Measurements from ENCODE around the gene ZNF467.
A peak's percentile ranks its signal among the peaks of the same experiment; 100 is the strongest.

Gene ZNF467

DNA sequence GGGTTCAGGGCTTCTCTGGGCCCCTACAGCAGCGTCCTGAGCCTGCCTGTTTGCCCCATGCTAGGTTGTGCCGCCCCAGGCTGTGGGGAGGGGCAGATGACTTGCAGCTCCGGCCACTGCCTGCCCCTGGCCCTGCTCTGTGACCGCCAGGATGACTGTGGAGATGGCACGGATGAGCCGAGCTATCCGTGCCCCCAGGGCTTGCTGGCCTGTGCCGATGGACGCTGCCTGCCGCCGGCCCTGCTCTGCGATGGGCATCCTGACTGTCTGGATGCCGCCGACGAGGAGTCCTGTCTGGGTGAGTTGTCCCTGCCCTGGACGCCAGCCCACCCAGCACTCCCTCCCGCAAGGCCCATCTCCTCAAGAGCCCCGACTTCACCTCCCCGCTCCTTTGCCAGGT lies 15.7 kb upstream of the ZNF467 start:
- no peaks in the 10 kb centered on the region for H3K36me3 ChIP-seq
- H3K4me2 ChIP-seq, result no peak overlapping the region
- H3K4me1 ChIP-seq, result peaks cover 10% of the 10 kb centered on the region
- no peak for TF ChIP-seq Cebpa-rat (IDR thresholded peaks at IDR 0.05)
- no peak overlapping the region for H3K4me3 ChIP-seq
- H3K9ac ChIP-seq, result no peak overlapping the region
- H3K27ac ChIP-seq, result no peak overlapping the region
- no peaks in the 10 kb centered on the region for H3K27me3 ChIP-seq
- no peaks in the 10 kb centered on the region for H3K9me3 ChIP-seq
- H4K20me1 ChIP-seq, result no peaks in the 10 kb centered on the region

DNA sequence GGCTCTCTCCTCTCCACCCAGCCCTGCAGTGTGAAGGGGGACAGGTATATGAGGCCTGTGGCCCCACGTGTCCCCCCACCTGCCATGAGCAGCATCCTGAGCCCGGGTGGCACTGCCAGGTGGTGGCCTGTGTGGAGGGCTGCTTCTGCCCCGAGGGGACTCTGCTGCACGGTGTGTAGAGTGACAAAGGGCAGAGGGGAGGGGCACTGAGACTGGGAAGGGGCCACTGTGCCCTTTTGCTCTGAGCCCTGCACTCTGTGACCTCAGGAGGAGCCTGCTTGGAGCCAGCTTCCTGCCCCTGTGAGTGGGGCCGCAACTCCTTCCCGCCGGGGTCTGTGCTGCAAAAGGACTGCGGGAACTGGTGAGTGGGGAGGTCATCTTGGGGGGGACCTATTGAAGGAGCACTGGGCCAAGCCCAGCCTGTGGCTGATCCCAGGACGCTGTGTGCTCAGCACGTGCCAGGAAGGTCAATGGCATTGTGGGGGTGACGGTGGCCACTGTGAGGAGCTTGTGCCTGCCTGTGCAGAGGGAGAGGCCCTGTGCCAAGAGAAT lies 15.0 kb upstream of the ZNF467 start:
- H3K27ac ChIP-seq, result no peak overlapping the region
- H3K36me3 ChIP-seq, result no peaks in the 10 kb centered on the region
- H3K9ac ChIP-seq, result no peak overlapping the region
- no peak overlapping the region for H3K4me3 ChIP-seq
- H3K27me3 ChIP-seq, result no peaks in the 10 kb centered on the region
- no peak overlapping the region for H3K4me2 ChIP-seq
- H3K4me1 ChIP-seq, result peaks cover 10% of the 10 kb centered on the region
- no peaks in the 10 kb centered on the region for H3K9me3 ChIP-seq
- TF ChIP-seq Cebpa-rat (IDR thresholded peaks at IDR 0.05), result no peak
- H4K20me1 ChIP-seq, result no peaks in the 10 kb centered on the region

DNA sequence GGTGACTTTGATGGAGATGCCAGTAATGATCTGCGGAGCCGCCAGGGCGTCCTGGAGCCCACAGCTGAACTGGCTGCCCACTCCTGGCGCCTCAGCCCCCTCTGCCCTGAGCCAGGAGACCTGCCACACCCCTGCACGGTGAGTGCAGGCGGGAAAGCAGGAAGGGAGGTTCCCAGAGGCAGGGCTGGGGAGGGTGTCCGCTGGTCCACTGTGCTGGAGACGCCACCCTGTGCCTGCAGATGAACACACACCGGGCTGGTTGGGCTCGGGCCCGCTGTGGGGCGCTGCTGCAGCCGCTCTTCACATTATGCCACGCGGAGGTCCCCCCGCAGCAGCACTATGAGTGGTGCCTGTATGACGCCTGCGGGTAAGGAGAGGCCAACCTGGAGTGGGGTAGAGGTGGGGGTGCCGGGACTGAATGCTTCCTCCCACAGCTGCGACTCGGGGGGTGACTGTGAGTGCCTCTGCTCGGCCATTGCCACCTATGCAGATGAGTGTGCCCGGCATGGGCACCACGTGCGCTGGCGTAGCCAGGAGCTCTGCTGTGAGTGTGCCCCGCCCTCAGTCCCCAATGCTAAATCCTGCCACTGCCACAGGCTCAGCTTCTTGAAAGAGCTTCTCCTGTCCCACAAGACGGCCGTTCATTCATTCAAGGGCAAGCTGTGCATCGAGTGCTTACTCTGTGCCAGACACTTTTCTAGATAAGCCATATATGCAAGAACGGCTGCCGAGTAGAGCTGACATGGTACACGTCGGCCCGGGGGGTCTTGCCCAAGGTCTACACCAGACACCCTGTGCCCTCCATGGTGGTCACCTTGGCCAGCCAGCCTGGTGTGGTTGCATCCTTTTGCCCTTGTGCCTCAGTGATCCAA lies 14.3 kb upstream of the ZNF467 start:
- Histone ChIP-seq H3K4me3 (no peak overlapping the region), H3K4me1 (peaks cover 10% of the 10 kb centered on the region), H3K36me3 (no peaks in the 10 kb centered on the region), H3K27ac (no peak overlapping the region), H3K9ac (no peak overlapping the region), H4K20me1 (no peaks in the 10 kb centered on the region), H3K27me3 (no peaks in the 10 kb centered on the region), H3K4me2 (0 out of 2 replicates have a peak overlapping the region, but pooled peaks have one; percentile 18), H3K9me3 (no peaks in the 10 kb centered on the region)
- TF ChIP-seq Cebpa-rat (IDR thresholded peaks at IDR 0.05), result no peak

DNA sequence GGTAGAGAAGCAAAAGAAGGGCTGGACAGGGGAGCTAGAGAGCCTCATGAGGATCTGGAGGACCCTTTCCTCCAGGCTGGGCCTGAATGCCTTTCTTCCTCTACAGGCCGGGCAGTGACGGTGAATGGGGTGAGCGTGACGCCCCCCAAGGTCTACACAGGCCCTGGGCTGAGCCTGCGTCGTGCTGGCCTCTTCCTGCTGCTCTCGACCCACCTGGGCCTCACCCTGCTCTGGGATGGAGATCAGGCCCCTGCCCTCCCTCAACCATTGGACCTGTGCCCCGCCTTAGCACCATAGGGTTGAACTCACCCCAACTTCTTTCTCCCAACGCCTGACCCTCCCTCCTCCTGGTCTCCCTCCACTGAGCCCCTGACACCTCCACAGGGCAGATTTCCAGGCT lies 12.6 kb upstream of the ZNF467 start:
- Histone ChIP-seq H4K20me1 (no peaks in the 10 kb centered on the region), H3K27ac (no peak overlapping the region), H3K4me2 (no peak overlapping the region), H3K4me1 (peaks cover 15% of the 10 kb centered on the region), H3K9me3 (no peaks in the 10 kb centered on the region), H3K36me3 (no peaks in the 10 kb centered on the region), H3K4me3 (no peak overlapping the region), H3K9ac (no peak overlapping the region), H3K27me3 (no peaks in the 10 kb centered on the region)
- TF ChIP-seq Cebpa-rat (IDR thresholded peaks at IDR 0.05), result no peak

DNA sequence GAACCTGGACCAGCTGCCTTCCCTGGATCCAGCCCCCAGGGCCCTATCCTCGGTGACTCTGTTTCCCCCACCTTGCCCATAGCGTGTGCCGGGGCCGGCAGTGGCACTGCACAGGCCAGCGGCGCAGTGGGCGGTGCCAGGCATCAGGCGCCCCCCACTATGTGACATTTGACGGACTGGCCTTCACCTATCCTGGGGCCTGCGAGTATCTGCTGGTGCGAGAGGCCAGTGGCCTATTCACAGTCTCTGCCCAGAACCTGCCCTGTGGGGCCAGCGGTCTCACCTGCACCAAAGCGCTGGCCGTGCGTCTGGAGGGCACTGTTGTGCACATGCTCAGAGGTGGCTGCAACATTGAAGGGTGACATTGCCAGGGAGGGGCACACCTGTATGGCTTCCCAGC lies 12.0 kb upstream of the ZNF467 start:
- Histone ChIP-seq H3K36me3 (no peaks in the 10 kb centered on the region), H3K4me1 (peaks cover 21% of the 10 kb centered on the region), H4K20me1 (no peaks in the 10 kb centered on the region), H3K27ac (no peak overlapping the region), H3K4me2 (no peak overlapping the region), H3K27me3 (no peaks in the 10 kb centered on the region), H3K9ac (no peak overlapping the region), H3K9me3 (no peaks in the 10 kb centered on the region), H3K4me3 (no peak overlapping the region)
- TF ChIP-seq Cebpa-rat (IDR thresholded peaks at IDR 0.05), result no peak

DNA sequence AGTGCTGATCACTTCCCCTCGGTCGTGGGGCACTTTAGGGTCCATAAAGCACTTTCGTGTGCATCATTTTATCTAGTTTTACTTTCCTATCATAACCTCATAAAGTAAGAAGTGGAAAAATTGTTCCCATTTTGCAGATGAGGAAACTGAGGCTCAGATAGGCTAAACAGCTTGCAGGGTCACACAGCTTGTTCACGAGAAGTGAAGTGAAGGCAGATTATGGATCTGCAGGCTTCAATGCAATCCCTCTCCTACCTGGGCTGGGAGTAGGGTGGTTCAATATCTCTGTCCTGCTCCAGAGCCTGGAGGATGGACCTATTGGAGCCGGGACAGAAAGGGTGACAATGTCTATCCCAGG lies 10.8 kb upstream of the ZNF467 start:
- no peaks in the 10 kb centered on the region for H4K20me1 ChIP-seq
- H3K9ac ChIP-seq, result no peak overlapping the region
- no peaks in the 10 kb centered on the region for H3K36me3 ChIP-seq
- no peak overlapping the region for H3K27ac ChIP-seq
- H3K4me1 ChIP-seq, result peaks cover 23% of the 10 kb centered on the region
- H3K4me3 ChIP-seq, result no peak overlapping the region
- H3K4me2 ChIP-seq, result no peak overlapping the region
- H3K27me3 ChIP-seq, result no peaks in the 10 kb centered on the region
- no peaks in the 10 kb centered on the region for H3K9me3 ChIP-seq
- TF ChIP-seq Cebpa-rat (IDR thresholded peaks at IDR 0.05), result no peak

DNA sequence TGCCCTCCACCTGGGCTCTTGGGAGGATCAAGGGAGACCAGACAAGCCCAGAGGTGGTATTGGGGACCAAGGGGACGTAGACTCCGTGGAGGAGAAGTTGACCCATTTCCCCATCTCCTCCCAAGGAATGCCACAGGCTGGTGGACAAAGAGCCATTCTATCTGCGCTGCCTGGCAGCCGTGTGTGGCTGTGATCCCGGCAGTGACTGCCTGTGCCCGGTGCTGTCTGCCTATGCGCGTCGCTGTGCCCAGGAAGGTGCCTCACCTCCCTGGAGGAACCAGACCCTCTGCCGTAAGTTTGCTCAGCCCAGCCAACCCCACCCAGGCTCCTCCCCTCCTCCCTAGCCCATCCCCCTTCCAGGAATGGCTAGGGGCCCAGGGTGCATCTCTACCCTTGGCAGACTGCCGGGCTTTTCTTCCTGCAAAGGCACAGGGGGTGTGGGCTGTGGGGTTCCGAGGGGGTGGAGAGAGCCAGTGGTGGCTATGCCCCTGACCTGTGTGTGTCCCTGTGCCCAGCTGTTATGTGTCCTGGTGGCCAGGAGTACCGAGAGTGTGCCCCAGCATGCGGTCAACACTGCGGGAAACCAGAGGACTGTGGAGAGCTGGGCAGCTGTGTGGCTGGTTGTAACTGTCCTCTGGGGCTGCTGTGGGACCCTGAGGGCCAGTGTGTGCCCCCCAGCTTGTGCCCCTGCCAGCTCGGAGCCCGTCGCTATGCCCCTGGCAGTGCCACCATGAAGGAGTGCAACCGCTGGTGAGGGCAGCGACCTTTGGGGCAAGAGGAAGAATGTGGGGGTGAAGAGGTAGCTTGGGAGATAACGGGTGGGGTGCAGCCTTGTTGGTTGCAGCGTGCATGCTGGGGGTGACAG lies 10.2 kb upstream of the ZNF467 start:
- H3K4me3 ChIP-seq, result no peak overlapping the region
- H3K27me3 ChIP-seq, result no peaks in the 10 kb centered on the region
- H3K4me2 ChIP-seq, result no peak overlapping the region
- H3K4me1 ChIP-seq, result peaks cover 23% of the 10 kb centered on the region
- no peak for TF ChIP-seq Cebpa-rat (IDR thresholded peaks at IDR 0.05)
- H3K9me3 ChIP-seq, result no peaks in the 10 kb centered on the region
- no peak overlapping the region for H3K9ac ChIP-seq
- H4K20me1 ChIP-seq, result no peaks in the 10 kb centered on the region
- no peaks in the 10 kb centered on the region for H3K36me3 ChIP-seq
- H3K27ac ChIP-seq, result no peak overlapping the region

DNA sequence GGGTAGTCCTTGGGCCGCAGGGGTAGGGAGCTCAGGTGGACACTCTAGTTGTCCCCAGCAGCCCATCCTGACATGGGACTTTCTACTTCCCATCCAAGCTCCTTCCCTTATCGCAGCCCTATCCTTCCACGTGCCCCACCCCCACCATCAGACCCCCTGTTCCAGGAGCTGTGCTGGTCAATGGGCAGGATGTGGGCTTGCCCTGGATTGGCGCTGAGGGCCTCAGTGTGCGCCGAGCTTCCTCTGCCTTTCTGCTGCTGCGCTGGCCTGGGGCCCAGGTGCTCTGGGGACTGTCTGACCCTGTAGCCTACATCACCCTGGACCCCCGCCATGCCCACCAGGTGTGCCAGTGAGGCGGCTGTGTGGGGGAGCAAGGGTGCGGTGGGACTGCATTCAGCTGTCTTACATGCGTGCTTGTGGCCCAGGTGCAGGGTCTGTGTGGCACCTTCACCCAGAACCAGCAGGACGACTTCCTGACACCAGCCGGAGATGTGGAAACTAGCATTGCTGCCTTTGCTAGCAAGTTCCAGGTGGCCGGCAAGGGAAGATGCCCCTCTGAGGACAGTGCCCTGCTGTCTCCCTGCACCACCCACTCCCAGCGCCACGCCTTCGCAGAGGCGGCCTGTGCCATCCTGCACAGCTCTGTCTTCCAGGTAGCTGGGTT lies 9.4 kb upstream of the ZNF467 start:
- H4K20me1 ChIP-seq, result no peaks in the 10 kb centered on the region
- no peaks in the 10 kb centered on the region for H3K36me3 ChIP-seq
- no peak overlapping the region for H3K4me3 ChIP-seq
- H3K9ac ChIP-seq, result no peak overlapping the region
- no peak overlapping the region for H3K4me2 ChIP-seq
- peaks cover 28% of the 10 kb centered on the region for H3K4me1 ChIP-seq
- H3K27me3 ChIP-seq, result no peaks in the 10 kb centered on the region
- no peak overlapping the region for H3K27ac ChIP-seq
- H3K9me3 ChIP-seq, result no peaks in the 10 kb centered on the region
- no peak for TF ChIP-seq Cebpa-rat (IDR thresholded peaks at IDR 0.05)

DNA sequence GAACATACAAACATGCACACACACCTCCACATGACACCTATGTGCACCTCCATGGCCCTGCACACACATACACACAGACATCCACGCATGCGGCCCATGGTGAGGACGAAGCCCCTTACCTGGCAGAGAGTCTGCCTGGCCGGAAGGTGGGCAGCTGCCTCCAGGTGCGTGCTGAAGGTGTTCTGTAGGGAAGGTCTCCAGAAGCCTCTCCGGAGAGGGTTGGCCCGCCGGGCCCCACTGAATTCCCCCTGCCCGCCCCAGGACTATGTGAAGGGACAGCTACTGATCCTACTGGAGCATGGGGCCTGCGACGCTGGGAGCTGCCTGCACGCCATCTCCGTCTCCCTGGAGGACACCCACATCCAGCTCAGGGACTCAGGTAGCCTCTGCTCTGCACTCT lies 8.5 kb upstream of the ZNF467 start:
- no peak overlapping the region for H3K4me2 ChIP-seq
- H3K9ac ChIP-seq, result no peak overlapping the region
- H3K4me1 ChIP-seq, result peaks cover 28% of the 10 kb centered on the region
- H3K9me3 ChIP-seq, result no peaks in the 10 kb centered on the region
- H3K36me3 ChIP-seq, result no peaks in the 10 kb centered on the region
- H4K20me1 ChIP-seq, result no peaks in the 10 kb centered on the region
- H3K27me3 ChIP-seq, result no peaks in the 10 kb centered on the region
- no peak overlapping the region for H3K4me3 ChIP-seq
- TF ChIP-seq Cebpa-rat (IDR thresholded peaks at IDR 0.05), result no peak
- H3K27ac ChIP-seq, result no peak overlapping the region

Data from BLaER1 (cell line).